GM12875 (cell line): ENCODE results near the gene GNA14.

Experiments used
- H3K4me3 ChIP-seq: one replicate; pipeline ENCODE4 v1.5.1; 2011; ENCODE audit warnings: low read depth, low read length, control low read depth
- TF ChIP-seq, protein P1 (sequence below): IDR thresholded peaks from 2 replicates; pipeline ENCODE4 v1.5.1; 2011; ENCODE audit warnings: low read depth, mild to moderate bottlenecking, control low read depth, inconsistent platforms, low read length, moderate library complexity, borderline replicate concordance; ENCODE audit not compliant: insufficient read depth

The GNA14 gene

DNA sequence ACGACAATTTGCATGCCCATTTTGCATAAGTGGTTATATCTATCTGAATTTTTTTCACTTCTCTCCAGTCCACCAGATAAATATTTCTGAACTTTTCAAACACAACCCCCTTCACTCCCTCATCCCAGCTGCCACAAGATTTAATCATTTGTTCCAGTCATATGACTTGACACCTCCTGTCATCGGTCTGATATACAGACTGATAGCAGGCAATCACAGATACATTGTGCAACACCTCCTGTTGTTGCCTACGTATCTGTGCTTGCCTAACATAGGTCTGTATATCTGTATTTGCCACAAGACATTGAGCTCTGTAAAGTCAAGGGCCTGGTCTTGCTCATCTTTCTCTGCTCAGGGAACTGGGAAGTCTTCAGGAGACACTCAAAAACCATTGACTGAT lies 65.6 kb downstream of the GNA14 start:
- H3K4me3 ChIP-seq: no peak overlapping the region
- TF ChIP-seq, protein P1, sequence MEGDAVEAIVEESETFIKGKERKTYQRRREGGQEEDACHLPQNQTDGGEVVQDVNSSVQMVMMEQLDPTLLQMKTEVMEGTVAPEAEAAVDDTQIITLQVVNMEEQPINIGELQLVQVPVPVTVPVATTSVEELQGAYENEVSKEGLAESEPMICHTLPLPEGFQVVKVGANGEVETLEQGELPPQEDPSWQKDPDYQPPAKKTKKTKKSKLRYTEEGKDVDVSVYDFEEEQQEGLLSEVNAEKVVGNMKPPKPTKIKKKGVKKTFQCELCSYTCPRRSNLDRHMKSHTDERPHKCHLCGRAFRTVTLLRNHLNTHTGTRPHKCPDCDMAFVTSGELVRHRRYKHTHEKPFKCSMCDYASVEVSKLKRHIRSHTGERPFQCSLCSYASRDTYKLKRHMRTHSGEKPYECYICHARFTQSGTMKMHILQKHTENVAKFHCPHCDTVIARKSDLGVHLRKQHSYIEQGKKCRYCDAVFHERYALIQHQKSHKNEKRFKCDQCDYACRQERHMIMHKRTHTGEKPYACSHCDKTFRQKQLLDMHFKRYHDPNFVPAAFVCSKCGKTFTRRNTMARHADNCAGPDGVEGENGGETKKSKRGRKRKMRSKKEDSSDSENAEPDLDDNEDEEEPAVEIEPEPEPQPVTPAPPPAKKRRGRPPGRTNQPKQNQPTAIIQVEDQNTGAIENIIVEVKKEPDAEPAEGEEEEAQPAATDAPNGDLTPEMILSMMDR: no peak

DNA sequence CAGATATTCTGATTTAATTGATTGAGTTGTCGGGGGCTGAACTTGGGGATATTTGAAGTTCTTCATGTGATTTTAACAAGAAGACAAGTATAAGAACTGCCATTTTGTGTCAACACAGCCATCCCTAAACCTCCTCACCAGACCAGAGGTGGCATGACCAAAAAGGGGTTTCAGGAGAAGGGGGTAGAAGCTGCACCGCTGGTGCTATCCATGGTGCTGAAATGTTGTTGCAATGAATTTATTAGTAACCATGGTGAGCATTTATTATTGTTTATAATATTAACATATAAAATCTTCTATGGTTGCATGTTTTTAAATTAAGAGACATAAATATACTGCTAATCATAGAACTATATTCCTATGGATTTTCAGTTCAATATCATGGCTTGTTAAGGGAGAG lies 72.3 kb downstream of the GNA14 start:
- TF ChIP-seq, protein P1: no peak
- H3K4me3 ChIP-seq: no peak overlapping the region

DNA sequence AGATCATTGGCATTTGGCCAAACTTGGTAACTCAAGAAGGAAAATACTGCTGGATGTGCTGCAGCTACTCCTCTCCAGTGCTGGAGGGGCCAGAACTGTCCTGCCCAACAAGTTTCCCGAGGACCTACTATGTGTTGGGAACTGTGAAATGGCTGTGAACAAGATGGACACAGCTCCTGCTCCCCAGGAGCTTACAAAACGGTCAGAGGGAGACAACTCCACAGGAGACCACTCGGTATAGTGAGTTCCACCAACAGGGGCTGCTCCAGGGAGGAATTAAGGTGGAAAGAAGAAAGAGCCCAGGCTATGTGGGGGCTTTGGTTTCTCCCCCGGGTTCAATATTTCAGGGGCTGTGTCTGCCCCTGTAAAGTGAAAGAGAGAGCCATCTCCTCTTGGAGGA lies 78.8 kb downstream of the GNA14 start:
- no peak overlapping the region for H3K4me3 ChIP-seq
- TF ChIP-seq, protein P1: no peak

DNA sequence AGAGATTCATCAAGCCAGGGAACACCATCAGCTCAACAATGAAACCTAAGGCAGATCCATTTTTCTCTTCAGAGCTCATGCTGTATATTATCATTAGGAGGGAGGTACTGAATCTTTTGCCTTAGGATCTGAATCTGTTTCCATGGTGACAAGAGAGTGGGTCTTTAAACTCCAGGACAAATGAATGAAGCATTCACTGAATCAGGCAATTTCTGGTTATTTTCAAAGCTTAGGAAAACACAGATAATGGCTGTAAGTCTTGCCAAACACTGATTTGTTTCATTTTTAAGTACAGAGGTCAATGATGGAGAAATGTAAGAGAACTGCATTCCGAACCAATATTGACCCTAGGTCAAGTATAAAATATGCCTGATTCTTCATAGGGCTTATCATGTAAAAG lies 84.9 kb downstream of the GNA14 start:
- TF ChIP-seq, protein P1: no peak
- no peak overlapping the region for H3K4me3 ChIP-seq

DNA sequence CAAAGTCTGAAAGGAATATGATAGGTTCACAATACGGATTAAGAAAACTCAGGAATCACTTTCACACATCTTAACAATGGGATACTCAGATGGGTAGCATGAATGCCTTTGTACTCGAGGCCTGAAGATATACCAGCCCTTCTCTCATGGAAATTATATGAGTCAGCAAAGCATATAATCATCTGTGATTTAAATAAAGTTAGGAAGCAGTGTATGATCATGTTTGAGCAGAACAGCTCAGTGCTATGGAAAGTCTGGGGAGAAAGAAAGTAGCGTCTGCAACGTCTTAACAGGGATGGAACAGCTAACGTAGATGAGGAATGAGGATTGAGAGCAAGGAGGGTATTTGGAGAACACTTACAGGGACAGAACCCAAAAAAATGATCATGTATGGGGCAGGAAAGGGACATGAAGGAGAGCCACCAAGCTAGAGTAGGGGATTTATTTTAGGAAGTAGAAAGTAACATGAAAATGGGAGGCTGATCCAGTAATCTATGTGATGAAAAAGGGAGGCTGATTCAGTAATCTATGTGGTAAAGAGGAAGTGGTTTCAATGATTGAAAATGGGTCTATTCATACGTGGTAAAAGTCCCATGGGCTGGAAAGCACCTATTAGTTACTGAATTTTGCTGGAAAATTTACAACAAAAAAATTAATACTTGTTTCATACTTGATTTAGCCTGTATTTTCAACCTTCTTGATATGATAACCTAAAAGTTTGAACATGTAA lies 85.9 kb downstream of the GNA14 start:
- TF ChIP-seq, protein P1: no peak
- H3K4me3 ChIP-seq: no peak overlapping the region

DNA sequence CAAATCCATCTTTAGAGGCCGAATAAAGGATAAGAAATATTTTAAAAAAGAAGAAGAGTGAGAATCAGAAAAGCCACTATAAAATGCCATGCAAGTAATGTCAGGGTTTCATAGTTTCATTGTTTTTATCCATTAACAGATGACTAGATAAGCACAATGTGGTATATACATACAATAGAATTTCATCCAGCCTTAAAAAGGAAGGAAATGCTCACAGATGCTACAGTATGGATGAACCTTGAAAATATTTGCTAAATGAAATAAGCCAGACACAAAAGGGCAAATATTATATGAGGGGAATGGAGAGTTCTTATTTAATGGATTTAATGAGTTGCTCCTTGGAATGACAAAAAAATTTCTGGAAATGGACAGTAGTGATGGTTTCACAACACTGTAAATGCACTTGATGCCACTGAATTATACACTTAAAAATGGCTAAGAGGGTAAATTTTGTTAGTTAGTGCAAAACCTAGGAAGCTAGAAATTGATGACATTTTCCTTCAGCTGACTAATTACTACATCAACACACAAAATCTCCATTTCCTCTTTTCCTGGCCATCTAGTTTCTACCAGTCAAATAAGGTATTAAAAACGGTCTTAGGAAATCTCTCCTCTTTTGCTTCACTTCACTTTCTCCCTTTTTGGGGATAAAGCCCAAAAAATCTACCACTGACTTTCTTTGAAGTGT lies 86.6 kb downstream of the GNA14 start:
- H3K4me3 ChIP-seq: no peak overlapping the region
- TF ChIP-seq, protein P1: no peak

DNA sequence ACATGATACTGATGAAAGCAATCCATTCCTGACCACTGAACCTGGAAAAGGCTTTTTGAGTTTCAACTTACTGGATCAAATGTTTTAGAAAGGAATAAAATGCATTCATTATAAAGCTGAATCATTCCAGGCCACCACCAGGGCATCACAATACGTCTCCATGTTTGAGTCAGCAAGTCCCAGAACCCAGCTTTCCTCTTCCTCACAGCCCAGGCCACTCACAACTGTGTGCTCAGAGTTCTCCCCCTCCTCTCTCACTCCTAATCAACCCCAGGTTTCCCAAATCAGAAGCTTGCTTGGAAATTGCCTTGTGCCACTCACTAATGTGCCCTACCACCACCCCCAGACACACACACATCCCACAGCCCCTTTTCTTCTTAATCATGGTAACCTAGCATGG lies 91.7 kb downstream of the GNA14 start:
- TF ChIP-seq, protein P1: no peak
- H3K4me3 ChIP-seq: no peak overlapping the region
